A375 (cell line): ENCODE results near the gene MB. TPM values are rescaled to one million over a fixed set of nuclear protein-coding genes. Genes with fewer than 3 reads are reported as not detected.

Experiments used
- total RNA-seq: library from RNA; depleted of rRNA; stranded (reverse); fragments of >200 nt; shearing (Covaris generic); gene quantifications from 2 replicates; pipeline ENCODE4 v1.2.3, GENCODE V29; 2014; rRNA removed

MB gene
- not detected in 2 replicates for total RNA-seq

GRCh38 chr22:35617137-35617755 lies at the start of gene MB:
Gene MB (minus strand): TSS chr22:35617329. CDS start chr22:35617257, 72 bp downstream.

GRCh38 chr22:35648066-35649025 lies 31.2 kb upstream of the MB start, which contains the start of gene APOL6:
Gene APOL6 (plus strand): TSS chr22:35648446. CDS start chr22:35656426, 7,980 bp downstream.

Other genes starting within 250 kb of the MB start
- gene HMOX1, start 236.2 kb downstream of the MB start, total RNA-seq: 6.5 and 7.7 TPM in 2 replicates
- 84.6 and 111 TPM in 2 replicates for gene MCM5, start 217.2 kb downstream of the MB start, total RNA-seq
- 0.16 TPM in 1 of 2 replicates, not detected in the other for gene RASD2, start 76.5 kb downstream of the MB start, total RNA-seq
- gene APOL6, start 31.1 kb upstream of the MB start, total RNA-seq: 10.8 and 11.3 TPM in 2 replicates
- gene APOL5, start 100.5 kb upstream of the MB start, total RNA-seq: not detected in 2 replicates